Fibroblast of gingiva (primary cell): ENCODE data around the gene SMARCD1.
A peak's percentile ranks its signal among the peaks of the same experiment; 100 is the strongest.
"Not testable (repeated sequence)": the region's sequence is repeated elsewhere in the genome, so short reads cannot be mapped to it uniquely, and the experiment has no call there.

ENCODE experiments used
- DNase-seq: peaks from one replicate; pipeline ENCODE4 v3.0.0-alpha.2; 2011; ENCODE audit warnings: low read depth

Gene SMARCD1

DNA sequence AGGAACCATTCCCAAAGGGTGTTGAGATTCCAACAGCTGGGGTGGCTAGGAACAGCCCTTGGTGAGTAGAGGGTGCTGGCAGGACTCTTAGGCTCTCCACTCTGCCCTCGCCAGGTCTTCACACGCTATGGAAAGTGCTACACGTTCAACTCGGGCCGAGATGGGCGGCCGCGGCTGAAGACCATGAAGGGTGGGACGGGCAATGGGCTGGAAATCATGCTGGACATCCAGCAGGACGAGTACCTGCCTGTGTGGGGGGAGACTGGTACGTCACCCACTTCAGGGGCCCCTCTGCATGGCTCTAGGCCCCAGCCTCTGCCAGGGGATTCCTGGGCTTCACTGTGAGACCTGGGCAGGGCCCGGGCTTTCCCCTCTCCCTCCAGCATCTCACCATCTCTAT, 8.0 kb upstream of the SMARCD1 start:
- DNase-seq, result no peak

- DNase-seq, result no peak
Measured at GRCh38 chr12:50078281-50078680, 6.9 kb upstream of the SMARCD1 start.

GRCh38 chr12:50079771-50080170, 5.4 kb upstream of the SMARCD1 start:
- no peak for DNase-seq

DNA sequence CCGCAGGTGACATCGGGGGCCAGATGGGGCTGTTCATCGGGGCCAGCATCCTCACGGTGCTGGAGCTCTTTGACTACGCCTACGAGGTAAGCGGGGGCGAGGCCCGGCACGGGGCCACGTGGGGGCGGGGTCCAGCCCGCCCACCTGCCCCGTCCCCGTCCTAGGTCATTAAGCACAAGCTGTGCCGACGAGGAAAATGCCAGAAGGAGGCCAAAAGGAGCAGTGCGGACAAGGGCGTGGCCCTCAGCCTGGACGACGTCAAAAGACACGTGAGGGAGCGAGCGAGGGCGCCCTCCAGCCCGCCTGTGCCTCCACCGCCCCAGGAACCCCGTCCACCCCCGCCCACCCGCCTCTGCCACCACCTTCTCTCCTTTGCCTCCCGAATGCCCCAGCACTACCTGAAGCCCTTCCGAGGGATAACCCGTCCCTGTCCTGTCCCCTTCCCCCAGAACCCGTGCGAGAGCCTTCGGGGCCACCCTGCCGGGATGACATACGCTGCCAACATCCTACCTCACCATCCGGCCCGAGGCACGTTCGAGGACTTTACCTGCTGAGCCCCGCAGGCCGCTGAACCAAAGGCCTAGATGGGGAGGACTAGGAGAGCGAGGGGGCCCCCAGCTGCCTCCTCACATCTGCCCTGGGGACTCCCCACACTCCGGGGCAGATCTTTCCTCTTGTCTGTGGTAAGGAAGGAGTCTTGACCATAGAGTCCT, 3.9 kb upstream of the SMARCD1 start:
- DNase-seq, result no peak

GRCh38 chr12:50082644-50083043, 2.5 kb upstream of the SMARCD1 start:
- DNase-seq, result no peak

DNA sequence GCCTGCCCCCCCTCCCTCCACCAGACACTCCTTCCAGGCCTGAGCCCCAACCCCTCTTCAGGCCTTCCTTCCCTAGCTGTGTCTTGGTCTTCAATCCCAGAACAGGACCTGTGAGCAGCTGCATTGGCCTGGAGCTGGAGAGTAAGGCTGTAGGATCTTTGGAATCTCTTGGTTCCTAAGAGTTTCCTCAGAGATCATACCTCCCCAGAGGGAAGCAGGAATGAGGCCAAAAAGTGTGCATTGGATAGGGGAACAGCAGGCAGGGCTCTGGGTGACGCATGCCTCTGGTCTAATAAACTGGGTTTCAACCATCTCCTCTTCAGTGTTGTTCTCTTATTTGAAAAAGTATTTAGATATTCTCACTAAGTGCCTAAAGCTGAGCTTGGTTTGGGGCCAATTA, 1.8 kb upstream of the SMARCD1 start:
- DNase-seq, result no peak

GRCh38 chr12:50084409-50084774, 750 bp upstream of the SMARCD1 start:
- DNase-seq, result not testable (repeated sequence)

DNA sequence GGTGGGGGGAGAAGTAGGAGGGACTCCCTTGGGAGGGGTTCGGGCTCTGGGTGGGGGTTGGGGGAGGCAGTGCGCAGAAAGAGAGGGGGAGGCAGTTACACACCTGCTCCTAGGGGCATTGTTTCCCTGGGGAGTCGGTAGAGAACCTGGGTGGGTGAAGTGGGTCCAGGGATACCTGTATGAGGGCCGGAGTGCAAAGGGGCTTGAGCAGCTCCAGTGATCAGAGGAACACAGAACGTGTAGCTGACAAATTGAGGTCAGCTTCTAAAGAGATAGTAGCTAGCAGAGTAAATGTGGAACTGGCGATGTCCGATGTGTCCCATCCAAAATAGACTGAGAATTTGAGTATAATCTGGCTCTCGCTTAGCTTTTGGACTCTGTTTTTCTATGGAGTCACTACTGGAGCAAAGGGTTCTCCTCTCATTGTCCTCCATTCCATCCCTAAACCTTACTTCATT, 502 bp downstream of the SMARCD1 start:
- DNase-seq, result no peak

DNA sequence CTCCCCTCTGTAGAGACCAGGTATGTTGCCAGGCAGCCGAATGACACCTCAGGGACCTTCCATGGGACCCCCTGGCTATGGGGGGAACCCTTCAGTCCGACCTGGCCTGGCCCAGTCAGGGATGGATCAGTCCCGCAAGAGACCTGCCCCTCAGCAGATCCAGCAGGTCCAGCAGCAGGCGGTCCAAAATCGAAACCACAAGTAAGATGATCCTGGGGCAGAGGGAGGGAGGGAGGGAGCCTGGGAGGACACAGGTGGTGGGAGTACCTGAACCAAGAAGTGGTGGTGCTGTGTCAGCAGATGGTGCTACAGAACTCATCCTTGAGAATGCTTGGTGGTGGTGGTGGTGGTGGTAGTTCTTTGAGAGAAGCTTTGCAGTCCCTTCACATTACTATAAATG, 1.0 kb downstream of the SMARCD1 start:
- DNase-seq, result no peak

DNA sequence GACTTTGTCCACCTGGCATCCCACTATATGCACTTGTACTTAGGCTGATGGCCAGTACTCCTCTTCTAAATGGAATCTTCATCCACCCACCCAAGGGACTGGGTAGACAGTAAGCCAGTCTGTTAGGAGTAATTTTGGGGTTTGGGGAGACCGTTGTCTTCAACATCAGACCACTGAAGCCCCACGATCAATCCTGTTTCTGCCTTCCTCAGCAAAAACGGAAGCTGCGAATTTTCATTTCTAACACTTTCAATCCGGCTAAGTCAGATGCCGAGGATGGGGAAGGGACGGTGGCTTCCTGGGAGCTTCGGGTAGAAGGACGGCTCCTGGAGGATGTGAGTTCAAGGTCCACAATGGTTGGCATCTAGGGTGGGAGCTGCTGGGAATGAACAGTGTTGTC, 2.0 kb downstream of the SMARCD1 start:
- DNase-seq, result no peak

GRCh38 chr12:50087995-50088394, 2.9 kb downstream of the SMARCD1 start:
- DNase-seq, result peak; percentile 58

DNA sequence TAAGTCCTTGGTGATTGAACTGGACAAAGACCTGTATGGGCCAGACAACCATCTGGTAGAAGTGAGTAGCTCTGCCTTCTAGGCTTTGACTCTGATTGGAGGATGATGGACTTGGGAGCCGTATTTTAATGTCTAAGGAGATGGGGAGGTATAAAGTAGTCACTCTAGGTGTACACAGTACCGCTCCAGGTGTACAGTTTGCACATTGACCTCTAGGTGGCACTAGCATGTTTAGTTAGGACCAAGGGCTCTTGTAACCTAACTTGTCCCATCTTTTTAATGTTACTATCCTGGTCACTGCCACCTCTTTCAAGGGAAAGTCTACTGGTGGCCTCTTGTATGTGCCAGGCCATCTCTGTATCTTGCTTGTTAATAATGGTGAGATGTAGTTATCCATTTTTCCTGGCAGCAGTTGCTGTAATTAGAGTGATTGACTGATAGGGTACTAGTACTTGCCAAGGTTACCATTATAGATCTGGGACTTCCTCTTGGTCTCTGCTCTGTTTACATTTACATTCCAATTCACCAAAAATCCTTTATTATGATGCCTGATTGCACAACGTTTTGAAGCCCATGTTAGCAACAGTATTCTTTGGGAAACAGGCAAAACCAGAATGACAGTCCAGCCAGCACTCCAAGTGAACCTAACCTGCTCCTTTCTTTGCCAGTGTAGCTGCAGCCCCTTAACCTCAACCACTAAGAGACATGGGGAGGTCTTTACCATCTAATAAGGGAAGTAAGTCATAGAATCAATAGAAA, 3.6 kb downstream of the SMARCD1 start:
- peak; percentile 31 for DNase-seq

GRCh38 chr12:50089730-50090129, 4.6 kb downstream of the SMARCD1 start:
- no peak for DNase-seq

GRCh38 chr12:50090391-50090790, 5.2 kb downstream of the SMARCD1 start:
- DNase-seq, result no peak

- DNase-seq, result no peak
Measured at GRCh38 chr12:50097952-50098351, 12.8 kb downstream of the SMARCD1 start.

DNA sequence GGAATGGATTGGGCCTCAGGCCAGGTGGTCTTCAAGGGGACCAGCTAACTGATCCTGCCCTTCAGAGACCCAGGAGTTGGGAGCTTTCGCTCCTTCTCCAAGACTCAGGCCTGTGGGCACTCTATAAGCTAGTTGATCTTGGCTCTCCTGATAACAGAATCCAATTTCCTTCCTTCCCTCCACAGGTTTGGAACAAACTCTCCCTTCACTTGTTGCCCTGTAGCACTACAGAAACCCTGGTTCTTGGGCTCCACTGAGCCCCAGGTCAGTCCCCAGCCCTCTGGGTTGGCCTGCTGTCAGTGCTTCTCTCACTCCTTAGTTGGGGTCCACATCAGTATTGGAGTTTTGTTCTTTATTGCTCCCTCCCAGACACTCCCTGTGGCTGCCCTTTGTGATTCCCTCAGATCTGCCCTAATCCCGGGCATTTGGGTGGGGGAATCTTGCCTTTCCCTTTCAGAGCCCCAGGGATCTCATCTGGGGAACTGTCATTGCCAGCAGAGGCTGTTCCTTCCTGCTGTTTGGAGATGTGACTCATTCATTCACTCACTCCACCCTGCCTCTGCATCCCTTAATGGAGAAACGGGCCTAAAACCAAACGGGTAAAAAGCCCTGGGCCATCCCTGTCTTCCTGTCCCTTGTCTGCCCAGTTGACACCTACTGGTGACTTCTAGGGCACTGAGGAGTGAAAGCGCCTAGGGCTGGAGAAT, 14.3 kb downstream of the SMARCD1 start:
- peak; percentile 21 for DNase-seq

DNA sequence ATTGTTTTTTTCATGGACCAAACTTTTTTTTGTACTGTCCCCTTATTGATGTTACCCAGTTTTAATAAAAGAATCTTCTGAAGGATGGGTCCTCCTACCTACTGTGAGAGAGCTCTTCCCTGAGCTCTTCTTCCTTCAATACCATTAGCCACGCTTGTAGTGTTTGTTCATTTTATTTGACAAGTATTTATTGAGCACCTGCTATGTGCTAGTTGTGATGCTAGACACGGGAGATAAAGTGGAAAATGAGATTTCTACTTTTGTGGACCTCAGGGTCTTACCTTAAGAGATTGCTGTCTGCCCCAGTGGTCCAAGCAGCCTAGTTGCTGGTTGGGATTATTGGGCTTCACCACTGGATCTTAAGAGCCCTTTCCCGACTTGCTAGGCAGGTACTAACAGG, 15.4 kb downstream of the SMARCD1 start:
- no peak for DNase-seq

DNA sequence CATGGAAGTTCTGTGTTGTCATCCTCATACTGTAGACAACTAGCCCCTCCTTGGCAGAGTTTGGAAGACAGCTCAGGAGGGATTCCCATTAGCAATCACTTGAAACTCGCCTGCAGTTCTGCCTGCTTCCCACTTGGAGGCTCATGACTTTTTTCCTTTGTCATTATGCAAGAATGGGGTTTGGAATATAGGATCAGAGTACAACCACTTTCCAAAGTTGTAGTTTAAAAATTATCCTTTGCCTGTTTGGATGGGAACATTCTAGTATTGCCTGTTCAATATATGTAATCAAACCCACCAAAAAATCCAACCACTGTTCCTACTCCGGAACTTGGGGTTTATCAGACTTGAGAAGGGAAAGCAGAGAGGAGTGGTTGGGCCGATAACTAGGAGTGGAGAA, 16.5 kb downstream of the SMARCD1 start:
- peak; percentile 58 for DNase-seq

DNA sequence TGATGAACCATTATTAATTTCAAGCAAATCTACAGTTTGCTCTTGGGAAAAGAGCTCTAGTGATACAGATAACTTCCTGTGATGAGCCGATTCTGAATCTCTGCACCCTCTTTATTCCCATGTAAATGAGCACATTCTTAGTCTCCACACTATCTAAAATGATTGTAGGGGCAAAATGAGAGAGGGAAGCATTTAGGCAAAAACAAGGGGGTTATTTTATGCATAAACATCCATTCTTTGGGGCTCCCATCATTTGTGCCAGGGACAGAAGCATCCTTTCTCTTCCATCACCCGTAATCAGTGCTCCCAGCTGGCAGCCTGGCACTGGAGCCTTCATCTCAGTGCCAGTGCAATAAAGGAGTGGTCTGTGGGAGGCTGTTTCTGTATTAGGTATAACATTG, 17.0 kb downstream of the SMARCD1 start:
- DNase-seq, result no peak

GRCh38 chr12:50102646-50103309, 17.6 kb downstream of the SMARCD1 start:
- peak; percentile 23 for DNase-seq

DNA sequence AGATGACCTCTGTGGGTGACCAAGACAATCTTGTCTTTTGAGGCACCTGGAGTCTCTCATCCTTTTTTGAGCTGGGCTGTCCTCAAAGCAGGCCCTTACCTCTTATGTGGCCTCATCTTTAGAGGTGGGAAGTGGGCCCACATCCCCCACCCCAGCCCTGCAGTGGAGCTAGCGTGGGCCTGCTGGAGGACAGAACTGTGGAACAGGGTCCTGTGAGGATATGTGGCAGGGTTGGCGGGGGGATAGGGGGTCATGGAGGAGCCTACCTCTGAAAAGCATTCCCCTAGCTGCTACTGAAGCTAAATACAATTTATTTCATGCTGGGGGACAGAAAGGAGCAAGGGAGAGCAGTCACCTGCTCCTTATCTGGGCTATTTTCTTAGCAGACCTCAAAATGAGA, 18.2 kb downstream of the SMARCD1 start:
- DNase-seq, result no peak

DNA sequence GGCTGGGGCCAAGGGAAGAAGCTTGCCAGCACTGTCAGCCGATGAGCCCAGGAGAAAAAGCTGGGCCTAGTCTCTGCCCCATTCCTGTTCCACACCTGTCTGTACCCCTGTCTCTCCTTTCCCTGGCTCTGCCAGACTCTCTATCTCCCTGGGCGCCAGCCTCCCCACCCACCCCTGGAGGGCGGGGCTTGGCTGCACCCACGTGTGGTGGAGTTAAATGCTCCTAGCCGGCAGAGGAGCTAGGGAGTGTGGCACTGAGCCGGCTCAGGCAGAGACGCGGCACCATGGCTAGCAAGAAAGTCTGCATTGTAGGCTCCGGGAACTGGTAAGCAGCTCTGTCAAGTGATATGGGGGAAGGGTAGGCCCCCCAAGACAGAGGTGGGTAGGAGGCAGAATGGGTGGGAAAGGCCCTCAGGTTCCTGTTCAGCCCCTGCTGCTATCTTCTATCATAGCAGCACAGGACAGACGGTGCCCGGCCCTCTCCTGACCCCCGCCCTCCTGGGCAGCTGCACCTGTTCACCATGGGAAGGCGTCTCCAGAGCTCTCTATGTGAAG, 18.7 kb downstream of the SMARCD1 start, which contains the start of gene GPD1:
Gene GPD1 (plus strand): TSS at position 242 of the 555 bp plus-strand sequence. CDS start 43 bp downstream, at position 285.
- peak; percentile 12 for DNase-seq
